GM23248 (cell line): ENCODE measurements around the gene MAK. TPM values are rescaled to one million over a fixed set of nuclear protein-coding genes. Genes with fewer than 3 reads are reported as not detected.

Experiments
- DNase-seq: peaks from one replicate; pipeline ENCODE4 v3.0.0-alpha.2; 2015
- H2AFZ ChIP-seq: fragments of 200-600 bp; sonication (generic); 2 replicates; pipeline ENCODE4 v1.6.1; 2016; ENCODE audit warnings: antibody characterized with exemption
- H3F3A ChIP-seq: fragments of 200-600 bp; sonication (generic); 2 replicates; pipeline ENCODE4 v1.6.1; 2016; ENCODE audit warnings: mild to moderate bottlenecking, antibody characterized with exemption, mixed run types; ENCODE audit not compliant: insufficient read depth
- H3K27ac ChIP-seq: fragments of 200-600 bp; sonication (generic); 2 replicates; pipeline ENCODE4 v1.5.1; 2016; ENCODE audit warnings: mild to moderate bottlenecking
- H3K27me3 ChIP-seq: fragments of 200-600 bp; sonication (generic); replicated peaks from 2 replicates; pipeline ENCODE4 v1.6.1; 2016; ENCODE audit warnings: mild to moderate bottlenecking; ENCODE audit not compliant: insufficient read depth
- H3K36me3 ChIP-seq: fragments of 200-600 bp; sonication (generic); 2 replicates; pipeline ENCODE4 v1.6.1; 2016; ENCODE audit warnings: low read depth, mild to moderate bottlenecking
- H3K4me1 ChIP-seq: fragments of 200-600 bp; sonication (generic); 2 replicates; pipeline ENCODE4 v1.6.1; 2016; ENCODE audit warnings: mild to moderate bottlenecking; ENCODE audit not compliant: insufficient read depth
- H3K4me2 ChIP-seq: fragments of 200-600 bp; sonication (generic); one replicate; pipeline ENCODE4 v1.6.1; 2016; ENCODE audit warnings: mild to moderate bottlenecking; ENCODE audit not compliant: unreplicated experiment
- H3K4me3 ChIP-seq: fragments of 200-600 bp; sonication (generic); 2 replicates; pipeline ENCODE4 v1.5.1; 2016; ENCODE audit warnings: mild to moderate bottlenecking
- H3K79me2 ChIP-seq: fragments of 200-600 bp; sonication (generic); 2 replicates; pipeline ENCODE4 v1.6.1; 2016; ENCODE audit warnings: mild to moderate bottlenecking; ENCODE audit not compliant: insufficient read depth
- H3K9ac ChIP-seq: fragments of 200-600 bp; sonication (generic); 2 replicates; pipeline ENCODE4 v1.6.1; 2016; ENCODE audit warnings: mild to moderate bottlenecking
- H3K9me2 ChIP-seq: fragments of 200-600 bp; sonication (generic); 2 replicates; pipeline ENCODE4 v1.6.1; 2016; ENCODE audit warnings: mixed run types, mild to moderate bottlenecking, moderate library complexity; ENCODE audit not compliant: insufficient read depth
- H3K9me3 ChIP-seq: fragments of 200-600 bp; sonication (generic); one replicate; pipeline ENCODE4 v1.6.1; 2017; ENCODE audit warnings: low read depth
- H4K20me1 ChIP-seq: fragments of 200-600 bp; sonication (generic); 2 replicates; pipeline ENCODE4 v1.6.0; 2016; ENCODE audit not compliant: insufficient read depth
- EZH2 ChIP-seq: fragments of 200-600 bp; sonication (generic); IDR thresholded peaks from 2 replicates; pipeline ENCODE4 v1.6.1; 2018; ENCODE audit warnings: antibody characterized with exemption, mild to moderate bottlenecking; ENCODE audit not compliant: insufficient read depth, poor library complexity, severe bottlenecking
- EZH2phosphoT487 ChIP-seq: fragments of 200-600 bp; sonication (generic); IDR thresholded peaks from 2 replicates; pipeline ENCODE4 v1.6.1; 2018; ENCODE audit warnings: antibody characterized with exemption, moderate library complexity, mild to moderate bottlenecking, low read depth; ENCODE audit not compliant: insufficient read depth
- WGBS, 2 experiments: methylation state at CpG; one replicate each; pipeline ENCODE4 v1.1.6; 2015 to 2017; ENCODE audit warnings: low lambda C conversion rate in 2 of 2, low coverage in 1 of 2; ENCODE audit errors: missing lambda C conversion rate in 2 of 2; 5-methylcytosine and 5-hydroxymethylcytosine counted together
- in situ Hi-C: fragments of 300-500 bp; cut with MboI; formaldehyde crosslinking; loops from 2 replicates; pipeline ENCODE4 v1.15.0; 2020
- polyA plus RNA-seq: library from polyadenylated mRNA; unstranded; fragments of >200 nt; fragmentation: Nextera tagmentation; extraction: Ambion mirVana; gene quantifications from 2 replicates; pipeline ENCODE4 v1.2.1, GENCODE V29; 2016
- total RNA-seq: library from RNA; depleted of rRNA; stranded (reverse); fragments of >200 nt; shearing (Covaris generic); gene quantifications from 2 replicates; pipeline ENCODE4 v1.2.3, GENCODE V29; 2014

The MAK gene
- total and polyA plus RNA-seq, 2 experiments from 2014 or later, result 0.14 TPM; not detected in 1

- Histone ChIP-seq H3K36me3 (no peaks in the 10 kb centered on the region), H3K4me2 (no peak overlapping the region), H3K4me3 (no peak overlapping the region), H4K20me1 (no peaks in the 10 kb centered on the region), H3K9me2 (no peaks in the 10 kb centered on the region), H3F3A (no peaks in the 10 kb centered on the region), H2AFZ (no peak overlapping the region), H3K4me1 (no peaks in the 10 kb centered on the region), H3K27ac (no peak overlapping the region), H3K9ac (no peak overlapping the region), H3K27me3 (no peaks in the 10 kb centered on the region), H3K9me3 (no peaks in the 10 kb centered on the region), H3K79me2 (no peaks in the 10 kb centered on the region)
- 2 to 3% methylated on average over 2 of the region's 2 CpGs for WGBS, 2 experiments
- in situ Hi-C loops, result no loop called here
- no peak for TF ChIP-seq EZH2
- TF ChIP-seq EZH2phosphoT487, result no peak
- peak; percentile 53 for DNase-seq
Observed at GRCh38 chr6:10801224-10801848, 37.0 kb downstream of the MAK start.

DNA sequence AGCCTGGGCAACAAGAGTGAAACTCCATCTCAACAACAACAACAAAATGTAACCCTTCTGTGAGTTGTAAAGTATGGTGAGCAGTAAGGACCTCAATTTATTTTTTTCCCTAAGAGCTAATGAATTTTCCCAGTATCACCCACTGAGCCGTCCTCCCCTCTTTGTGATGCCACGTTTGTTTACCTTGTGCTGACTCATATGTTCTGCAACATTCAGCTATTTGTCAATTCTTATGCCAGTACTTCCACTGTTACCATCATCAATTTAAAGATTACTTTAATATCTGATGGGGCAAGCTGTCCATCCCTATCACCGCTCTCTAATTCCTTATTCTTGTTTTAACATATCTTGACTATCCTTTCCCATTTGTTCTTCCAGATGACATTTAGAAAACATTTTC lies 37.5 kb downstream of the MAK start:
- H3K4me1 ChIP-seq, result no peaks in the 10 kb centered on the region
- no peaks in the 10 kb centered on the region for H3K9me2 ChIP-seq
- WGBS, 2 experiments, result 52 to 56% methylated on average over 3 of the region's 3 CpGs
- no peak overlapping the region for H3K4me2 ChIP-seq
- H2AFZ ChIP-seq, result no peak overlapping the region
- H3F3A ChIP-seq, result no peaks in the 10 kb centered on the region
- TF ChIP-seq EZH2phosphoT487 (no peak), EZH2 (no peak)
- no peak overlapping the region for H3K9ac ChIP-seq
- in situ Hi-C loops, result no loop called here
- no peaks in the 10 kb centered on the region for H3K27me3 ChIP-seq
- H3K79me2 ChIP-seq, result no peaks in the 10 kb centered on the region
- no peak overlapping the region for H3K27ac ChIP-seq
- H4K20me1 ChIP-seq, result no peaks in the 10 kb centered on the region
- H3K4me3 ChIP-seq, result no peak overlapping the region
- DNase-seq, result peak; percentile 43
- no peaks in the 10 kb centered on the region for H3K36me3 ChIP-seq
- H3K9me3 ChIP-seq, result no peaks in the 10 kb centered on the region

DNA sequence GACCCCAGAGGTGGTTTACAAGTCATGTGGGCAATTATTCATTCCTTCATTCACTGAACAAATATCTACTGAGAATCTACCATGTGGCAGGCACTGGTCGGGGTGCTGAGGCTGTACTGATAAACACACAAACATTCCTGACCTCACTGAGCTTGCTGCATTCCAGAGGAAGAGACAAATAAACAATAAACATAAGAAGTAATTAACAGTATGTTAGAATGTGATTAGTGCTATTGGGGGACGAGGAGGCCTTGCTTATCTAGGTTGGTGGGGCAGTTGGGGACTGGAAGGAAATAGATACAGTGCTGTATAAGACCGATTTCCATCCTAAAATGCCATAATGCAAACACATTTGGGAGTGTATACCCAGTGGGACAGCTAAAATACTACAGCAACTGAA lies 44.1 kb downstream of the MAK start:
- Histone ChIP-seq H3K4me3 (no peak overlapping the region), H3K27me3 (no peaks in the 10 kb centered on the region), H2AFZ (no peak overlapping the region), H3K9me2 (no peaks in the 10 kb centered on the region), H4K20me1 (no peaks in the 10 kb centered on the region), H3K36me3 (no peaks in the 10 kb centered on the region; the same call in 1 of the 2 replicates), H3K27ac (no peak overlapping the region), H3K79me2 (no peaks in the 10 kb centered on the region), H3K4me1 (no peaks in the 10 kb centered on the region), H3F3A (no peaks in the 10 kb centered on the region), H3K9me3 (no peaks in the 10 kb centered on the region), H3K4me2 (no peak overlapping the region), H3K9ac (no peak overlapping the region)
- in situ Hi-C loops, result loop anchor here (10.0 kb wide), 1 partner anchor 319 kb away; no protein-coding TSS in a partner anchor
- no peak for DNase-seq
- TF ChIP-seq EZH2phosphoT487 (no peak), EZH2 (no peak)
- 62 to 64% methylated on average over 3 of the region's 3 CpGs for WGBS, 2 experiments

GRCh38 chr6:10793695-10794094 lies 44.6 kb downstream of the MAK start:
- H4K20me1 ChIP-seq, result no peaks in the 10 kb centered on the region
- no peak for DNase-seq
- no peaks in the 10 kb centered on the region for H3F3A ChIP-seq
- no peaks in the 10 kb centered on the region for H3K9me2 ChIP-seq
- H3K27ac ChIP-seq, result no peak overlapping the region
- H3K36me3 ChIP-seq, result no peaks in the 10 kb centered on the region; the same call in 1 of the 2 replicates
- no peak overlapping the region for H3K9ac ChIP-seq
- H3K79me2 ChIP-seq, result no peaks in the 10 kb centered on the region
- H3K4me3 ChIP-seq, result no peak overlapping the region
- H3K27me3 ChIP-seq, result no peaks in the 10 kb centered on the region
- no peaks in the 10 kb centered on the region for H3K9me3 ChIP-seq
- H2AFZ ChIP-seq, result no peak overlapping the region
- H3K4me2 ChIP-seq, result no peak overlapping the region
- in situ Hi-C loops, result loop anchor here (10.0 kb wide), 1 partner anchor 319 kb away; no protein-coding TSS in a partner anchor
- TF ChIP-seq EZH2 (no peak), EZH2phosphoT487 (no peak)
- no peaks in the 10 kb centered on the region for H3K4me1 ChIP-seq
- WGBS, 2 experiments, result 76 to 85% methylated on average over 6 of the region's 6 CpGs
